Measurements from ENCODE around the gene TNFRSF1A.
"Not testable (repeated sequence)": the region's sequence is repeated elsewhere in the genome, so short reads cannot be mapped to it uniquely, and the experiment has no call there.

The TNFRSF1A gene

DNA sequence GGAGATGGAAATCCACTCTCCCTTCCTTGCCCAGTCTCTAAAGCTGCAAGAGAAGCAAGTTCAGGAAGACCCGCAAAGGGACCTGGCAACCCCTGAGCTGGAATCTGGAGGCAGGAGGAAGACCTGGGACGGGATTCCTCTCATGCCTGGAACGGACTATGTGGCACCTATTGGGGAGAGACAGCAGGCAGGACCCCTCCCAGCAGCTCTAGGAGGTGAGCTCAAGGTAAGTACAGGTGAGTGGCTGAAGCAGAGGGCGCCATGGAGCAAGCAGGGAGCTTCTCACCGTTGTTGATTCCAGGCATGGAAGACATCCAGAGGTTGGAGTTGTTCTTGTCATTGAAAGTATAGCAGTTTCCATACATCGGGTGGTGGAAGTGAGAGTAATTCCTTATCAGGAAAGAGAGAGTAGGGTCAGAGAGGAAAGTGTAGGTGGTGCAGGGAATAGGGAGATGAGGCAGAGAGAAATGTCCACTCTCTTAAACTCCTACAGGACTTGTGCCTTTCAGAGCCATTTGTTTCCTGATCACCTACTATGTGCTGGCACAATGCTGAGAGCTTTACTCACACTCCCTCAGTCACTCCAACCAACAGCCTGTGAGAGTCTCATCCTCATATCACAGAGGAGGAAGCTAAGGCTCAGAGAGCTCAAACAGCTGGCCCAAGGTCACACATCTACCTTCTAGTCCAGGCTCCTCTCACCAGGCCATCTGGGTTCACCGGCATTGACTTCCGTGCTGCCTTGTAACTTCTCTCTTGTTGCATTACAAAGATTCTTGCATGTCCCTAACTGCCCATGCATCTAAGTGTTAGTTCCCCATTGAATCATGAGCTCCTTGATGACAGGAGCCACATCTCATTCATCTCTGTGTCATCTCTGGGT, 13.9 kb upstream of the TNFRSF1A start:
- DNase-seq = no peak

DNA sequence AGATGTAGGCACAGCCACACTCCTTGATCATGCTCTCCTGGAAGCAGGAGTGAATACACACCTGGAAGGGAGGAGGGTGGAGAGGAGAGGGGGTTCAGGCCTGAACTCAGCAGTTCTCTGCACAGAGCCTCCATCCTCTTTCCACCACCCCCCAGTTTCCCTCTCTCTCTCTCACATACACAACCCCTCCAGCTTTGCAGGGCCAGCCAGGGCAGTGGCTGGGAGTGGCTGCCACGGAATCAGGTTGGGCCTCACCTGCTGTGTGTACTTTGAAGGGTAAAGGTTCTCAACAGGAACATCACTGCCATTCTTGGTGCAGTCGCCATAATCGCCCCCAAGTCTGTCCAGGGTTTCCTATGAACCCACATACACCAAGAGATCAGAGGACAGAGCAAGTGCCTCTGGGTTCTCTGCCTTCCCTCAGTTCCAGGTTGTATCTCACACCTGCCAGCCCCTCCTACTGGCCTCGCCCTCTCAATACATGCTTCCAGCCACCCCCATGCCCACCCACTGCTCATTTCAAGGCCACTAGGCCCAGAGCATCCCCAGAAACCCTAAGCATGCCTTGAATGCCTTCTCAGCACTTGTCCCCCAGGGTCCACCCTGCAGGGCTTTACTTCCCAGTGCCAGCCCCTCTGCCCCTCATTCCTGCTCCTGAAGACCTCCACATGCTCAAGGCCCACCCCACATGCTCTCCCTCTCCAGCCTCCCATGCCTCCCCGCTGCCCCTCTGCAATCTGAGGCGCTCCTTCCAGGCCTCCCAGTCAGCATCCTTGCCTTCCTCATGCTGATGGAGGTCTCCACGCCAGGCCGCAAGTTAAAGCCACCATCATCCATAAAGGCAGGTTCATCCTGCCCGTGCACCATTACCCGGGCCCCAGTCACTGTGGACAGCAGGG, 12.9 kb upstream of the TNFRSF1A start:
- DNase-seq = no peak

DNA sequence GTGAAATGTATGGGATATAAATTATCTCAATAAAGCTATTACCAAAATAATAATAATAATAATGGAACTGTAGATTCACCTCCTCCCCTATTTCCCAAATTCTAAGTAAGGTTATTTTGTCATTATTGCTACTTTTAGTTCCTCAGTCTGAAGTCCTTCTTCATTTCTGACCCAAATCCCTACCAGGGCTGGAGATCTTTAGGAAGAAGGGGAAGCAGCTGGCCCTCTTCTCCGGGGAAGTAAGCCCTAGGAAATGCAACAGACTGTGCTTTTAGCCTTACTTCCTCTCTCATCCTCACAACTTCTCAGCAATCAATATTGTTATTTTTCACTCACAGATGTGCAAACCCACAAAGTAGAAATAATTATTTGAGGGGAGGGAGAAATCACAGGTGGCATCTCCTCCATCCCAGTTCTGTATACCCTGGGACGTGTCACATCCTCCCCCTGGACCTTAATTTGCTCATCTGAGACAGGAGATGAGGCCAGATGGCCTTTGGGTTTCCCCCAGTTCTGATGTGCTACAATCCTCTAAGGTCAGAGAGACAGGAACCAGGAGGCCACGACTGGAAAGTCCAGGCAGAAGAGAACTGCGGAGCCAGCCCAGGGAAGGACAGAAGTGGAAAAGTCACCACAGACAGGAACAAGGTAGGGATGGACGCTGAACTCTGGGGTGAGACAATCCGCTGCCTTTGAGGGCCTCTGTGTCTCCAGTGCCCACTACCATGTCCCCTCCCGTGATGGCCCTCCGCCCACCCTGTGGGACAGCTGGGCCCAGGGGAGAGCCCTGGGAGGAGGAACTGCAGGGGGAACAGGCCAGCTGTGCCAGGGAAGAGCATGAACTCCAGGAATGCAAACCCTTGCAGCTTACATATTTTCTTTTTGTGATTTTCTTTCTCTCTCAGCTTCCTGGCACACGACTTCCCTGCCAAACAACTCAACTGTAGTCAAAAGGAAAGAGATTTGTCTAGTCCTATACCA, 10.6 kb upstream of the TNFRSF1A start:
- no peak for DNase-seq

DNA sequence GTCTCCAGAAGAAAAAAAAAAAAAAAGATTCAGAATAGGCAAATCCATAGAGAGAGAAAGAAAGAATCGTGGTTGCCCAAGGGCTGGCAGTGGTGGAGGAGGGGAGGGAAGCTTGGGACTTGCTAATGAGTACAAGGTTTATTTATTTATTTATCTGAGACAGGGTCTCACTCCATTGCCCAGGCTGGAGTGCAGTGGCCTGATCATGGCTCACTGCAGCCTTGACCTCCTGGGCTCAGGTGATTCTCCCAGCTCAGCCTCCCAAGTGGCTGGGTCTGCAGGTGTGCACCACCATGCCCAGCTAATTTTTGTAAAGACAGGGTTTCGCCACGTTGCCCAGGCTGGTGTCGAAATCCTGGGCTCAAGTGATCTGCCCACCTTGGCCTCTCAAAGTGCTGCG, 9.7 kb upstream of the TNFRSF1A start:
- no peak for DNase-seq

- DNase-seq = no peak
These were observed 5.8 kb upstream of the TNFRSF1A start for GRCh38 chr12:6347367-6348338.

GRCh38 chr12:6346942-6347341, 5.1 kb upstream of the TNFRSF1A start:
- DNase-seq = no peak

DNA sequence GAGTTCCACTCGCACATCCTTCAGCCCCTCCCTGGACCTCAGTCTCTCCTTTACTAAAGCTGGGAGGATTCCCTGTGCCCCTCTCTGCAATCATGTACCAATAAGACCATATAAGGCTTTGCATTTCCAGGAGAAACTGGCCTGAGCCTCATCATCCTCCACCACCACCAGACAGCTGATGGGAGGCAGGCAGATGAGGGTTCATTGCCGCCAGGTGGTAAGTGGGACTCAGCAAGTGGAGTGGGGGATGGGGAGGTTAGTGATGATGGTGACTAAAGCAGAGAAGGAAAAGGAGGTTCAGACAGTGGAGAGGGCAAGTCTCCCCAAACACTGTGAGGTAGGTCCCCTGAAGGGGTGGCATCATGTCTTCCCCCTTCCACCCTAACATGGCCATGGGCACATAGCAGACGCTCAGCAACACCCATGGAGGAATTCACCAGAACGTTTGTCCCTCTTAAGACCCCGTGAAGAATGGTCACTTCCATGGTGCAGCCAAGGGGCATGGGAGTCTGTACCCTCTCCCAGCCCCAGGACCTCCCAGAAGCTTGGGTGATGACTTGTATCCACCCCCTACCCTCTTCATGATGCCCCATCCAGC, 4.5 kb upstream of the TNFRSF1A start:
- no peak for DNase-seq

DNA sequence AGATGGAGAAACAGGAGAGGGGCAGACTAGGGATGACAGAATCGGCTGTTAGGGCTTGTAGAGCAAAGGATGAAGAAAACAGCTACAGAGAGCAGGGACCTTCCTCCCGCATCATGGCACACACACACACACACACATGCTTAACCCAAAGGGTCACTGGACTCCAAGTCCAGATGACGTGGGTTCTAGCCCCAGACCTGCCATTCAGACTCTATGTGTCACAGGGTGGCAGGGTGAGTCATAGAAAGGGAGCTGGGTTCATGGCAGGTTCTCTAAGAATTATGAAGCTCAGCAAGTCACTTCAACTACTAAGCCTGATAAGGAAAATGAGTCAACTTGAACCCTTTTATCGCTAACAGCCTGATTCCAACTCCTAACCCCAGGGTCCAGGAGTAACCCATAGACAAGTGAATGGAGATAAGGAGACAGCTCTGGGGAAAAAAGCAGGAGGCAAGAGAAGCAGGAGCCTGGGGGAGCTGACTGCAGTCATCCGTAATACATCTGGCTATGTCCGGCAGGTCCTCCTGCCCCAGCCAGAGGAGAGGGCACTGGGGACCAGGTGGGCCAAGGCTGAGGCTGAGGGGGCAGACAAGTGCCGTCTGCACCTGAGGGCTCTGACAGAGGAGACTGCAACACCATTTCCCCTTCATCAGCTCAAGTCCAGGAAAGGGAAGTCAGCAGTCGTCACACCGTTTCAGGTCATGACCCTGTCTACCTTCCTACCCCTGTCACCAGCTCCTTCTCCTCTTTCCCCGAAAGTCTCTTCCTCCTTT, 3.6 kb upstream of the TNFRSF1A start:
- DNase-seq = peak; percentile 41 to 52

DNA sequence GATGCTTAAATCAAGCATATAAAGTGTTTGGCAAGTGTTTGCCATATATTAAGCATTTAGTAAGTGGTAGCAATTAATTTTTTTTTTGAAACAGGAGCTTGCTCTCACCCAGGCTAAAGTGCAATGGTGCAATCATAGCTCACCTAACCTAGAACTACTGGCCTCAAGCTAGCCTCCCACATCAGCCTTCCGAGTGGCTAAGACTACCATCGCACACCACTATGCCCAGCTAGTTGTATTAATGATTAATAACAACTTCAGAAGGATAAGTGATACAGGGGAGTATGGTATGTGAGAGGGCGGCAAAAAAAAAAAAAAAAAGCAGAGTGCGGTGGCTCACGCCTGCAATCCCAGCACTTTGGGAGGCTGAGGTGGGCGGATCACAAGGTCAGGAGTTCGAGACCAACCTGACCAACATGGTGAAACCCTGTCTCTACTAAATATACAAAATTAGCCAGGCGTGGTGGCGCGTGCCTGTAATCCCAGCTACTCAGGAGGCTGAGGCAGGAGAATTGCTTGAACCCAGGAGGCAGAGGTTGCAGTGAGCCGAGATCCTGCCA, 2.3 kb upstream of the TNFRSF1A start:
- not testable (repeated sequence) for DNase-seq

DNA sequence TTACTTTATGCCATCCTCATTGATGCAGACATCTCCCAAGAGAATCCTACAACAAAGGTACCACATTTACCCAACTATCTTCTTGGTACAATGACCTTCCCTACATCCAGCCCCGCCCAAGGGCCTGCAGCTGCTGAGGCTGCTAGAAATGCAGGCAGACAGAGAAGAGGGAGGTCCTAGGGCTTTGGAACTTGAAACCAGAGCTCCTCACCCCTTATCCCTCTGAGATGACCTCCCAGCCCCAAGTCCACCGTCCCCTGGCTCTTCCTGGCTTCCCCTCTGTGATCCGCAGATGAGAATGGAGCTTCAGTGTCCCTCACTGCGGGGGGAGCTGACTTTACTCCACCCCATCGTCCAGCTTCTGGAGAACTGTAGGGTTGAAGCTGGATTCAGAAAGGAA, 1.6 kb upstream of the TNFRSF1A start:
- no peak for DNase-seq

DNA sequence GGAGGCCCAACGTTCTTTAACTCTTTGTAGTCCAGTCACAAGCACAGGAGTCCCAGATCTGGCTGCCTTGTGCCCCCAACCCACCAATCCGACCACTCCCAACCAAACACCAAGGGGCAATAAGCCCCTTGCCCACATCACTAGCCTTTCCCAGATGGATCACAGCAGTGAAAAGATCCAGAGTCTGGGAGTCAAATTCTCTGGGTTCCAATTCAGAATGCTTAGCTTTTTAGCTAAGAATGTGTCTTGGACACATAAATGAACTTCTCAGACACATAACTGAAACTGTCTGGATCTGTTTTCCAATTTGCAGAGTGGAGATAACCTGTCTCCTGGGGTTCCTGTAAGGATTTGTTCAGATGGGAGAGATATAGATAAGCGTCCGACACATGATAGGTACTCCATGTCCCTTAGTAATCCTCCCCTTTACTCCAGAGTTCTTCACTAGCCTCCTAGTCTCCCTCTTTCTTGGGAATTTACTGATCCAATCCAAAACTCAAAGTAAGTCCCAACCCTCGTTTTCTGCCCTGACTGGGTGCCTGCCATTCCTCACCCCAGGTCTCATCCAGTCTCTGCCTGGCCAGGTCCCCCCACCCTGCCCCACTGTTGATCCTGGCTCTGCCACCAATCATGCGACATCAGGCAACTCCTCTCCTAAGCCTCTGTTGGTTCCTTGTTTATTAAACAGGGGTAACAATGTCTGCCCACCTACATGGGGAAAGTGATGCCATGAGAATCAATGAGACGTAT, 439 bp upstream of the TNFRSF1A start:
- DNase-seq = no peak

DNA sequence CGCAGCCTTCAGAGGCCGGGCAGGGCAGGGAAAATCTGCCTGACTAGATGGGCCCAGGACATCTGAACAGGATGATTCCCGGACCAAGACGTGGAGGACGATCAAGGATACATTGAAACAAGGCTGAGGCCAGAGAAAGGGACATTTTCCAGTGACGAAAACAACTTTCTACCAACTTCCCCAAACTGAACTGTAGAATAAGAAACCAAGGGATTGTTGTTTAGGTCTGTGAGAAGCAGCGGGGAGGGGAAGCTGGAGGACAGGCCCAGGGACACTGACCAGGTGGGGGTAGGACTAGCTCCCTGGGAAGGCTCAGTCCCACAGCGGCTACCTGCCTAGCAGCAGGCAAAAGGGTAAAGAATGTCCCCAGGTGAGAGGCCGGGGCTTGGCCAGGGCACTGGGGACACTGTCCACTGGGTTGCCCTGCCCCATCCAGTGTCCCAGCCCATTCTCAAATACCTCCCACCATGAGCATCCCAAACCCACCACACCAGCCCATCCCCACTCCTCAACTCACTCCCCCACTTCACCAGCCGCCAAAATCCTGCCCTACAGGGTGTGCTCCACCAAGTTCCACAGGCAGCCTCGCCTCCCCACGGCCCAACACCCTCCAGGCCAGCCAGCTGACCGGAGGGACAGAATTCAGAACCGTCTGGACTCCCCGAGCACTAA, 995 bp downstream of the TNFRSF1A start:
- DNase-seq = no peak

- no peak for DNase-seq
These were observed 1.7 kb downstream of the TNFRSF1A start for GRCh38 chr12:6340032-6340638.

DNA sequence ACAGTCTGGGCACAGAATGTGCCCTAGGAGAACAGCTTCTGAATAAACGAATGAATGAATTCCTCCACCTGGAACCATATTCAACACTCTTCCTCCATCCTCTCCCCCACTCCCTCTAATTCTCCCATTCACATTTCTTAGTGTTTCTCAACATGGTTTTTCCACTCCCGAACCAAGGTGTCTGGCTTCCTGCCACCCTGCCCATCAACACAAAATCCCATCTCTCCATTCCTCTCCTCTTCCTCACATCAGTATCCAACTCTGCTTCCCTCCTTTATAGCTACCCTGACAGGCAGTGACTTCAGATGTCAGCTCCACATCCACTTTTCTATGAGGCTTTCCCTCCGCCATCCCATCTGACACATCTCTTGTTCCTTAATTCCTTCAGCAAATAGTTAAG, 2.9 kb downstream of the TNFRSF1A start:
- no peak for DNase-seq

DNA sequence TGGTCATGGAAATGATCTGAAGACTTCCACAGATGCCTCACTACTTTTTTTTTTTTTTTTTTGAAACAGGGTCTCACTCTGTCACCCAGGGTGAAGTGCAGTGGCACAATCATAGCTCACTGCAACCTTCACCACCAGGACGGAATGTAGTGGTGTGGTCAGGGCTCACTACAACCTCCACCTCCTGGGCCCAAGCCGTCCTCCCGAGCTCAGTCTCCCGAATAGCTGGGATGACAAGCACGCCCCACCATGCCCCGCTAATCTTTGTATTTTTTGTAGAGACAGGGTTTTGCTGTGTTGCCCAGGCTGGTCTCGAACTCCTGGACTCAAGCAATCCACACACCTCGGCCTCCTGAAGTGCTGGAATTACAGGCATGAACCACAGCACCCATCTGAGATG, 3.3 kb downstream of the TNFRSF1A start:
- DNase-seq = not testable (repeated sequence)

- DNase-seq = no peak
These were observed 3.9 kb downstream of the TNFRSF1A start for GRCh38 chr12:6337958-6338433.

All from stimulated activated CD4-positive, alpha-beta T cell treated with anti-CD3 and anti-CD28 coated beads, Interleukin-2, amount 100 ng/mL, for 24 hours (primary cell).